Measurements from ENCODE around the gene PPM1A.
"Not testable (repeated sequence)": the region's sequence is repeated elsewhere in the genome, so short reads cannot be mapped to it uniquely, and the experiment has no call there.

The PPM1A gene

GRCh38 chr14:60272177-60272576, 23.2 kb downstream of the PPM1A start:
- DNase-seq: no peak

DNA sequence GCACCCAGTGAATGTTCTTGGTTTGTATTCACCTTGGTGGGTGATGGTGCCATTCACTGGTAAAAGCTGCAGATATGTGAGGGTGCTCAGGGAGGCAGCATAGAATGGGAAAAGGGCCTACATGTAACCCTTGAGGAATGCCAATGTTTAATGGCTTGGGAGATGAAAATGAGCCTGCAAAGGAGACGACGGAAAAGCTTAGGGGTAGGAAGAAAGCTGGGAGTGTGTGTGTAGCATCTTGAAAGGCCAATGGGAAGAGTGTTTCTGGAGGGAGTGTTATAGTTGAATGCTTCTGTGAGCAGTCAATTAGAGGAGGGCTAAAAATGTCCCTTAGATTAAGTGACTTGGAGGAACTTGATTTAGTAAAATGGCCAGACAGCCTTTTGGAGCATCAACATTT, 24.9 kb downstream of the PPM1A start:
- DNase-seq: no peak

DNA sequence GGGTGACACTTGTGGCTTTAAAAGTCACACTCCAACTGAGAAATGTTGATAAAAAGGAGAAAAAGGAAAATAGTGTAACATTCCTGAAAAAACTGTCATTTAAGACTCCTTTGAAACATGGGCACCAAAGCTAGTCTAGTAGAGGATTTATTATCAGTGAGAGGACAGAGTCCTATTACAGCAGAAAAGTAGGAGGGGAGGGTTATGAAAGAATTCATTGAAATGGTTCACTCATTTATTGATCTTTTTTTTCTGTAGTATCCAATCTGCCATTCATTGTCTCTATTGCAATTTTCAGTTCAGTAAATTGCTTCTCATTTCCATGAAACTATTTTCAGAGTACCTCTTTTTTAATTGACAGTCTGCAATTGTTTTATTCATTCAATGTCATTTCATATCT, 25.4 kb downstream of the PPM1A start:
- no peak for DNase-seq

DNA sequence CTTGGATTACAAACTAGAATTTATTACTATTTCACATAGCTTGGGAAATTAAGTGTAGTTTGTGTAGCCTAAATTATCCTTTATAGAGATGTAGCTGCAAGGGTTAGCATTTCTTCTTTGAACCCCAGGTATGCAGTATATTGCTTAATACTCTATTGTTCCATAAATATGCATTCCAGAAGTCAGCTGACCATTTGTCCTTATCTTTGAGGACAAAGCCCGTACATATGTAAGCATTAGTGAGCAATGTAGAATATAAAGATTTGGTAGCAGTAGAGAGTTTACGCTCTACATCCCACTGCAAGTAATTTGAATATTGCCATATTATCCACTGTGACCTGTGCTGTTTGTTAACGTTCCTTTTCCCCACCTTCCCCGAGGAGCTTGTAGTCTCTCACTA, 26.9 kb downstream of the PPM1A start:
- no peak for DNase-seq

DNA sequence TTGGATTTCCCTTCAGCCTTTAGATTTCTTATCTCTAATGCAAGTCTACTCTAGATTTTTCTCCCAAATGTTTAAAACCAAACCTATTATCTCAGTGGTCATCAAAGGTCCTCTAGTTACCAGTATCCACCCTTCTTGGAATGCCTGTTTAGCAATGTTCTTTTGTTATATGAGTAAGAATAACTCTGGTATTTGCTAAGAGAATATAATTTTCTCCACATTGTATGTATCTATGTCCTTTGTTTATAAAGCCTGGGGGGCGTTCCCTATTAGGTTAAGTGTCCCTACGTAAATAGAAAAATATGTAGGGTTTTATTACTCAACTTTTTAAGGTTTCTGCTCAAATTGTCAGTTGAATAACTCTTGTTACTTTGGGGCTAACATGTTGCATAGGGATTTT, 27.3 kb downstream of the PPM1A start:
- no peak for DNase-seq

DNA sequence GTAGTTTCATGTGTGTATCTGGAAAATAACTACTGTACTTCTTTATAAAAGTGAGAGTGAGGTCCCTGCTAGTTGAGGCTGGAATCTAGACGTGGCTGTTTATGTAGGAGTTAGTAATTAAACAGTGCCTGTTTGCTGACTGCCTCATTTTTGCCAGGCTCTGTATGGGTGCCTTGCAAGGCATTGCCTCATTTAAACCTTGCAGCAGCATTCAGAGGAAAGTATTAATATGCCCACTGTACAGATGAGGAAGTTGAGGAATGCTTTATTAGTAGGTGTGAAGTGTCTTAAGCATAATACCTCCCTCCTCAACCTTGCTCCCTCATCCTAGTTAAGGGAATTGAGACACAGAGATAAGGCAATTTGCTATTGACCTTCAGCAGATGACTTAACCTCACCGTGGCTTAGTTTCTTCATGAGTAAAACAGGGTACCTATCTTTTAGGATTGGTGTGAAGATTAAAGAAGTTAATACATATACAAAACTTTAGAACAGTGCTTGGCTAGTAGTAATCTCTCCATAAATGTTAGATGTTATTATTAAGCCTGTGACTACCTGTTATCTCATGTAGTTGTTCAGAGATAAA, 28.7 kb downstream of the PPM1A start:
- DNase-seq: no peak

GRCh38 chr14:60278350-60278749, 29.3 kb downstream of the PPM1A start:
- DNase-seq: no peak

GRCh38 chr14:60287452-60287851, 38.4 kb downstream of the PPM1A start:
- no peak for DNase-seq

DNA sequence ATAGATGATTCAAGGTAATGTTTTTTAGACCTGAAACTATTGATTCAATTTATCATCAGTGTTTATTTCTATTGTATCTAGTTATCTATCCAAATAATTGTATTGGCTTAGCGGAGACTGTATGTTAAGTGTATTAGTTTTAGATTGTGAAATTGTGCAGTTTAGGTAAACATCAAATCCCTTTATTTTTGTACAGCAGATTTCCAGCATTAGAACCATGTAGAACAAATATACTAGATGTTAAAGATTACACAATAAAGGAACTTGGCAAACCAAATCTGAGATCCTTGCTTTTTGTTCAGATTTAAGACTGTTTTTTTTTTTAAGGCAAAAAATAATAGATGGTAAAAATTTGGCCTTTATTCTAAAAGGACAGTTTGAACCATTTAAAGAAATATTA, 39.3 kb downstream of the PPM1A start:
- DNase-seq: no peak

DNA sequence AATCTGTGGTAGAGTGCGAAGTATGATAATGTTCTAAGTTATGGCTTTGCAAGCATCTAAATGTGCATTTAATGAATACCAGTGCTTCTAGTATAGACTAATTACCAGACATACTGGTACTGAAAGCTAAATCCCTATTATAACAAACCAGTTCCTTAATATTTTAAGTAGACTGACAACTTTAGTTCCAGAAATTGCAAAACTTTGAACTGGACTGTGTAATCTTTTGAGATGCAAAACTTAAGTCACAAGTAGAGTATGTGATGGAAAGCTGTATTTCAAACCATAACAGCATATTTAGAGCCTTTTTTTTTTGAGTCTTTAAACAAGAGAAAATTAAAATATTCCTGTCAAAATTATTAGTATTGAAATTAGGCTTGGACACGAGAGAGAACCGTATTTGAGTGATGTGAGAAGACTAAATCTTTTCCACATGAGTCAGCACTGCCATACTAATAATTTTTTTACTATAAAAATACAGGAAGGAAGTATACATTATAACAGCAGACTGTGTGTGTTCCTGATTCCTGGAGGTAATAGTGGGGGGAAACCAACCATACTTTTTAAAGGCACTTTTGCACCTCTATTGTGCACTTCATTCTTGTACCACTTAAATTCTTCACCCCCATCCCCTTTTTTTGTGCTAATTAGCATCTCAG, 45.5 kb downstream of the PPM1A start:
- no peak for DNase-seq

DNA sequence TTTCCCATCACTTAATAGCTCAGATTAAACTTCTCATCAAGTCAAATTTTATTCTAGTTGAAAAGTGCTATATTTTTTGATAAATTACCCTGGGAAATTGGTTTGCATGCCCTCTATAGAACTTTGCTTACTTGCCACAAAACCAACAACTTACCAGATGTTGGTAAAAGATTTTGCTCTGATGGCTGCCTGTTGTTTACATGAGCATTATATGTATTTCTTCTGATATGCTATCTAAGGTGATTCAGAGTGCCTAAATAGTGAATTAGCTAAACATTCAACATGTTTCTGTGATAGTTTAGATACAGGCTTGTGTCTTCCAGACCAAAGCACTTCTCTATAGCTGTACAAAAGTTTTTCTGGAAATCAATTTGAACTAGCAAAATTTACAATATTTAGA, 51.0 kb downstream of the PPM1A start:
- DNase-seq: no peak

DNA sequence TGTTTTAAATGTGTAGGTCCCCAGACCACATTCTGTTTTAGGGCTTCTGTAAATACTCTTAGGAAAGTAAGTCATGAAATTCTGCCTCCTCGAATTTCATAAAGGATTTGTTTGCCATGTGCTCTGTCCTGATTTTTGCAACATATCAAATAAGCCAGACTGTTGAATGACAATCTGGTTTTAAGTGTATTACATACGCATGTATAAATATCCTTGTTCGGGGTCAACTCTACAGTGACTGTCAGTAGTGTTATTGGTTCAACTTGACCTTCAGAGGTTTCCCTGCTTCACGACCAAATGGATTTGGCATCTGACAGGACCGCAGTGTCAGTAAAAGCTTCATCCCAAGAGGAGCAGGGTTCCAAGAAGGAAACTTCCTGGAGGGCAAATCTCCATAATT, 52.7 kb downstream of the PPM1A start:
- no peak for DNase-seq

GRCh38 chr14:60302663-60303062, 53.6 kb downstream of the PPM1A start:
- no peak for DNase-seq

DNA sequence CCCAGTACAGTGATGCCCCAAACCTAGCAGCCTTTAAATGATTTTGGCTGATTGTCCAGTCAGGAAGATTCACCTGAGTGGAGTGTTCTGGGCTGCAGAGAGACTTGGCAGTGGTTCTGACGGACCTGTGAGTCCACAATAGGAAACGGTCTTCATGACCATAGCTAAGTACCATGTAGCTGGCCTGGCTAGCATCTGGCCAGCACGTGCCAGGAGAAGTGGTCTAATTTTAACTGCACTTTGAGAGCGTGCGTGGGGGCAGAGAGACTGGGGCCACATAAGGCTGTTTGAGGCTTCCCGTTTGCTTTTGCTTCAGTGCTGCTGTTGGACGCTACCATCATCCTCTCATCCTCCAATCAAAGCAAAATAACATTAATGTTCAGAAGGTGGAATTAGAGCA, 54.7 kb downstream of the PPM1A start:
- no peak for DNase-seq

GRCh38 chr14:60304509-60304908, 55.5 kb downstream of the PPM1A start:
- no peak for DNase-seq

DNA sequence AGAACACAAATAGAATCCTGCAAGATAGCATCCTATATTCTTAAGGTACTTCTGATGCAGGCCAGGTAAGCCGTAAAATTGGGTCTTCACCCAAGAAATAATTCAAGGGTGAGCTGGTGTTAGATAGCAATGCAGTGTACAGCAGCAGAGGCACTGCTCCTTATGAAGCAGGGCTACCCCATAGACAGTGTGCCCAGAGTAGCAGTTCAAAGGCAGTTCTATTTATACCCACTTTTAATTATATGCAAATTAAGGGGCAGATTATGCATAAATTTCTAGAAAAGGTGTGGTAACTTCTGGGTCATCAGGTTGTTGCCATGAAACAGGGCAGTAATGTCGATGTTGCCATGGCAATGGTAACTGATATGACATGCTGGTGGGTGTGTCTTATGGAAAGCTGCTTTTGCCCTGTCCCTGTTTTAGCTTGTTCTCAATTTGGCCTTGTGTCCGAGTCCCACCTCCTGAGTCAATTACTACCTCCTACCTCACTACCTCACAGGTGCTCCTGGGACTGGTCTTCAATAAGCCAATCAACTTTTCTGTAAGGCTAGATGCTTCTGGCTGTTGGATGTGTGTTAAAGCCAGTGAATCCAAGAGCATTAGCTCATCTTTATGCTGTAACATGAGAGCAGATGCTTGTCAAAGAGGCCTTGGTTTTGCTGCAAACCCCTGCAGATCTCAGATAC, 61.0 kb downstream of the PPM1A start:
- DNase-seq: peak; percentile 33

GRCh38 chr14:60311417-60311816, 62.4 kb downstream of the PPM1A start:
- DNase-seq: no peak

DNA sequence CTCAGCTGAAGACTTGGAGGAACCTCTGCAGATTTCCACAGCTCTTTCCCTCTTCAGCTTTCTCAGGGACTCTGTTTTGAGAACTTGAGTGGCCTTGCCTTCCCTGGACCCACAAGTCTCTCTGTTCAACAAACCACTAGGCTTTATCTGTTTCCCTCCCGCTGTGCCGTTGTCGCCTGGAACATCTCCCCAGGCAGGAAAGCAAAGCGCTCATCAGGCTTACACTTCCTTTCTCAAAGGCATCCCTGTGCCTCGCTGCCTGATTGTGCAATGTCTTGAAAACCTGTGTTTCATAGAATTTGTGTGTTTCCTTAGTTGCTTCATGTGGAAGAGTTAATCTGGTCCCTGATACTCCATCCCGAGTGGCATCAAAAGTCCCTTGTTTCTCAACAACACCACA, 64.1 kb downstream of the PPM1A start:
- DNase-seq: no peak

GRCh38 chr14:60315196-60315990, 66.4 kb downstream of the PPM1A start:
- DNase-seq: no peak

GRCh38 chr14:60317609-60318008, 68.6 kb downstream of the PPM1A start:
- peak; percentile 71 for DNase-seq

GRCh38 chr14:60320860-60321259, 71.8 kb downstream of the PPM1A start:
- DNase-seq: not testable (repeated sequence)

DNA sequence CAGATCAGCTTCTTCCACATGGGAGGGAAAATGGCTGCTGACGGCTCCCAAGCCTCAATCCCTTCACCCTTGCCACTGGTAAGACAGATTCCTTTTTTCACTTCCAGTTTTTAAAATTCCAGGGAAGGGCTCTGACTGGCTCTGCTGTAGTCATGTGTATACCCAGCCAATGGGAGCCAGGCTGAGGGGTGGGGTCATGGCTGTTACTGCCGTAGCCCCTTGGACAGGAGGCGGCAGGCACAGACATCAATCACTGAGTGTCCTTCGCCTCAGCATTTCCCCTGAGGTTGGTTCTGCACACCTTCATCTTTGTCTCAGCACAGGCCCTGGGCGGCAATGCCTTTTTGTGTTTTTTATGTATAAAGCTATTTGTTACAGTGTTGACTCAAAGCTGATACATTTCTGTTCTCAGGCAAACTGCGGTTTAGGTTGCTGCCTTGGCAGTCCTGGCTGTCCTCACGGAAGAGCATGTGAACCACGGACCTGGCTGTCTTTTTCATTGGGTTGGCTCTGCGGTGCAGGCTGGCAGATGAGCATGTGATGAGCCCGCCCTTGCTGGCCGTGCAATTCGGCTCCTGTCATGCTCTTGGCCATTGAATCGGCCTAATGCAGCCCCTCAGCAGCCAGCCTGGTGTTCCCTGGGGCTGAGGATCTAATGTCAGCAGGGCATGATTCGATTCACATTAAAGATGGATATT, 74.3 kb downstream of the PPM1A start:
- DNase-seq: no peak

DNA sequence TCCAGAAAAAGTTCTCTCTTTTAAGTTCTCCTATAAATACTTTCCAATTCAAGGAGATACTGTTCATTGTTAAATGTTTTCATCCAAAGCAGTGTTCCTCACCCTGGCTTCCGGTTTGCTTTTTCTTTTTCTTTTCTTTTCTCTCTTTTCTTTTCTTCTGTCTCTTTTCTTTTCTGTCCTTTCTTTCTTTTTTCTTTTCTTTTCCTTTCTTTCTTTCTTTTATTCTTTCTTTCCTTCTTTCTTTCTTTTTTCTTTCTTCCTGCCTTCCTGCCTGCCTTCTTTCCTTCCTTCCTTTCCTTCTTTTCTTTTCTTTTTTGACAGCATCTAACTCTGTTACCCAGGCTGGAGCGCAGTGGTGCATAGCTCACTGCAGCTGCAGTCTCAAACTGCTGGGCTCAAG, 75.8 kb downstream of the PPM1A start:
- no peak for DNase-seq

All from NCI-H748 treated with DMSO at 0.1 percent for 48 hours (cell line).